T47D (cell line): ENCODE results near the gene ZNF519.
"Not testable (repeated sequence)": the region's sequence is repeated elsewhere in the genome, so short reads cannot be mapped to it uniquely, and the experiment has no call there.

Source experiments
- DNase-seq, 2 experiments: peaks; one replicate each; pipeline versions ENCODE4 v3.0.0 to v3.0.0-alpha.2; 2011 to 2012; ENCODE audit warnings: low read depth in 1 of 2, low spot score in 1 of 2
- JUND ChIP-seq: IDR thresholded peaks from 2 replicates; pipeline ENCODE4 v1.6.1; 2012; ENCODE audit warnings: low read depth
- in situ Hi-C: cut with HindIII; loops from 2 replicates; pipeline ENCODE4 v1.10.0; 2016; ENCODE audit warnings: low sequenced_read_pairs, low pct_unique_long_range_greater_than_20kb

The ZNF519 gene

GRCh38 chr18:14149916-14150420 lies 17.7 kb upstream of the ZNF519 start:
- DNase-seq, in situ Hi-C loops: not testable (repeated sequence)

GRCh38 chr18:14149121-14149850 lies 17.1 kb upstream of the ZNF519 start:
- in situ Hi-C loops, DNase-seq: not testable (repeated sequence)

GRCh38 chr18:14147935-14148865 lies 16.0 kb upstream of the ZNF519 start:
- in situ Hi-C loops, DNase-seq: not testable (repeated sequence)

GRCh38 chr18:14146771-14147170 lies 14.5 kb upstream of the ZNF519 start:
- in situ Hi-C loops, result not testable (repeated sequence)

GRCh38 chr18:14145581-14146338 lies 13.5 kb upstream of the ZNF519 start:
- DNase-seq, in situ Hi-C loops: not testable (repeated sequence)

More at GRCh38 chr18:14146771-14147170, 14.5 kb upstream of the ZNF519 start:
- DNase-seq, result not testable (repeated sequence)

GRCh38 chr18:14145021-14145420 lies 12.8 kb upstream of the ZNF519 start:
- DNase-seq, in situ Hi-C loops: not testable (repeated sequence)

GRCh38 chr18:14144628-14144895 lies 12.3 kb upstream of the ZNF519 start:
- in situ Hi-C loops, result no loop called here
- TF ChIP-seq JUND, result no peak
- no peak for DNase-seq

- in situ Hi-C loops, DNase-seq: not testable (repeated sequence)
Measured at GRCh38 chr18:14143871-14144627, 11.8 kb upstream of the ZNF519 start.

- in situ Hi-C loops, DNase-seq: not testable (repeated sequence)
Measured at GRCh38 chr18:14143396-14143795, 11.2 kb upstream of the ZNF519 start.

GRCh38 chr18:14142177-14142576 lies 9.9 kb upstream of the ZNF519 start:
- in situ Hi-C loops, DNase-seq: not testable (repeated sequence)

GRCh38 chr18:14139583-14139982 lies 7.3 kb upstream of the ZNF519 start:
- DNase-seq, in situ Hi-C loops: not testable (repeated sequence)

GRCh38 chr18:14137971-14138370 lies 5.7 kb upstream of the ZNF519 start:
- DNase-seq, in situ Hi-C loops: not testable (repeated sequence)

GRCh38 chr18:14131696-14132270 lies 452 bp downstream of the ZNF519 start:
- DNase-seq, in situ Hi-C loops: not testable (repeated sequence)

- DNase-seq, in situ Hi-C loops: not testable (repeated sequence)
Measured at GRCh38 chr18:14130804-14131203, 1.4 kb downstream of the ZNF519 start.
